H1 (cell line): ENCODE measurements around the gene CALHM3. TPM values are rescaled to one million over a fixed set of nuclear protein-coding genes. Genes with fewer than 3 reads are reported as not detected.

Experiments used
- CTCF ChIA-PET: fragments of 300-600 bp; sonication (Branson Sonifier 250); formaldehyde crosslinking; loops from one replicate; lab custom pipeline; 2021; ENCODE audit not compliant: partially characterized antibody; lab: Charles Lee
- POLR2A ChIA-PET: fragments of 300-600 bp; sonication (Branson Sonifier 250); formaldehyde crosslinking; loops from one replicate; lab custom pipeline; 2021; ENCODE audit warnings: inconsistent platforms; ENCODE audit not compliant: partially characterized antibody; lab: Charles Lee
- DNase-seq, 2 experiments: peaks; one replicate each; pipeline versions ENCODE4 v3.0.0 to v3.0.0-alpha.2; 2010 to 2022; ENCODE audit warnings: low spot score in 2 of 2, low read depth in 1 of 2, mixed read lengths in 1 of 2
- FAIRE-seq: peaks from 2 replicates; lab custom pipeline; 2011; peaks lifted over from hg19 to GRCh38; lab: Jason Lieb, UNC
- H2AFZ ChIP-seq: 2 replicates; pipeline ENCODE4 v1.8.1; 2012; ENCODE audit warnings: low read length, inconsistent platforms
- H2AK5ac ChIP-seq: 2 replicates; pipeline ENCODE4 v1.6.1; 2013; ENCODE audit warnings: low read depth, low read length
- H2BK120ac ChIP-seq: replicated peaks from 2 replicates; pipeline ENCODE3; 2013; ENCODE audit warnings: low read depth, low read length, inconsistent platforms
- H2BK12ac ChIP-seq: 2 replicates; pipeline ENCODE4 v1.6.1; 2013; ENCODE audit warnings: low read depth, low read length
- H2BK15ac ChIP-seq: 2 replicates; pipeline ENCODE4 v1.6.1; 2013; ENCODE audit warnings: low read length
- H2BK20ac ChIP-seq: 2 replicates; pipeline ENCODE4 v1.6.1; 2013; ENCODE audit warnings: low read length
- H2BK5ac ChIP-seq: 2 replicates; pipeline ENCODE4 v1.6.1; 2013; ENCODE audit warnings: low read depth, low read length
- H3K14ac ChIP-seq: 2 replicates; pipeline ENCODE4 v1.6.1; 2013; ENCODE audit warnings: inconsistent platforms; ENCODE audit not compliant: insufficient read length
- H3K18ac ChIP-seq: 2 replicates; pipeline ENCODE4 v1.6.1; 2013; ENCODE audit warnings: low read length; ENCODE audit errors: extremely low read depth
- H3K23ac ChIP-seq: 2 replicates; pipeline ENCODE4 v1.6.1; 2013; ENCODE audit warnings: inconsistent platforms; ENCODE audit not compliant: insufficient read length
- H3K23me2 ChIP-seq: 2 replicates; pipeline ENCODE4 v1.6.1; 2013; ENCODE audit warnings: low read depth, low read length
- H3K27ac ChIP-seq: 2 replicates; pipeline ENCODE4 v1.6.1; 2011; ENCODE audit warnings: low read depth, low read length, inconsistent platforms
- H3K27me3 ChIP-seq, 4 experiments: replicated peaks in 1 of 4; 1 replicate in 1 of 4; 2 replicates in 3 of 4; pipeline versions ENCODE4 v1.6.1 to v1.8.1; 2011 to 2013; ENCODE audit warnings: low read length in 3 of 4, mild to moderate bottlenecking in 3 of 4, inconsistent platforms in 2 of 4, mixed read lengths in 2 of 4, moderate library complexity in 1 of 4; ENCODE audit not compliant: control insufficient read depth in 3 of 4, insufficient read depth in 3 of 4; ENCODE audit errors: extremely low read depth in 1 of 4
- H3K36me3 ChIP-seq, 4 experiments: 2 replicates each; pipeline versions ENCODE4 v1.6.1 to v1.8.1; 2011 to 2013; ENCODE audit warnings: mild to moderate bottlenecking in 4 of 4, low read length in 3 of 4, moderate library complexity in 2 of 4, control low read depth in 1 of 4, inconsistent platforms in 1 of 4; ENCODE audit not compliant: insufficient read depth in 4 of 4, control insufficient read depth in 2 of 4
- H3K4ac ChIP-seq: replicated peaks from 2 replicates; pipeline ENCODE3; 2013; ENCODE audit warnings: low read length, low read depth, mixed read lengths, inconsistent platforms; ENCODE audit not compliant: insufficient read length
- H3K4me1 ChIP-seq, 4 experiments: replicated peaks in 1 of 4; 1 replicate in 1 of 4; 2 replicates in 3 of 4; pipeline versions ENCODE4 v1.6.1 to v1.8.1; 2011 to 2013; ENCODE audit warnings: low read length in 3 of 4, inconsistent platforms in 2 of 4, mixed read lengths in 1 of 4; ENCODE audit not compliant: insufficient read depth in 4 of 4, control insufficient read depth in 3 of 4
- H3K4me2 ChIP-seq, 2 experiments: 2 replicates each; pipeline versions ENCODE4 v1.6.1 to v1.8.1; 2011 to 2013; ENCODE audit warnings: low read depth in 2 of 2, low read length in 2 of 2, control low read depth in 1 of 2, inconsistent platforms in 1 of 2, mild to moderate bottlenecking in 1 of 2; ENCODE audit not compliant: insufficient read depth in 1 of 2
- H3K4me3 ChIP-seq, 4 experiments: fragments of 200-600, 300-600 bp in 1 of 4; sonication (generic), shearing (Covaris generic), sonication (Bioruptor Twin) in 1 of 4; 2 replicates each; pipeline versions ENCODE4 v1.5.1 to v1.8.1; 2011 to 2016; ENCODE audit warnings: low read length in 4 of 4, low read depth in 3 of 4, control low read depth in 2 of 4, inconsistent platforms in 2 of 4, mild to moderate bottlenecking in 2 of 4, mixed read lengths in 1 of 4, moderate library complexity in 1 of 4; ENCODE audit not compliant: insufficient read depth in 2 of 4; ENCODE audit errors: extremely low read depth in 1 of 4
- H3K56ac ChIP-seq: replicated peaks from 2 replicates; pipeline ENCODE3; 2013; ENCODE audit warnings: low read depth, mild to moderate bottlenecking, mixed read lengths, low read length, inconsistent platforms; ENCODE audit not compliant: insufficient read length
- H3K79me1 ChIP-seq: 2 replicates; pipeline ENCODE4 v1.6.1; 2013; ENCODE audit warnings: low read depth, low read length, control low read depth
- H3K79me2 ChIP-seq, 2 experiments: 2 replicates each; pipeline versions ENCODE4 v1.6.1 to v1.8.1; 2012 to 2013; ENCODE audit warnings: low read length in 2 of 2, mild to moderate bottlenecking in 2 of 2, inconsistent platforms in 1 of 2; ENCODE audit not compliant: insufficient read depth in 2 of 2, control insufficient read depth in 1 of 2
- H3K9ac ChIP-seq, 4 experiments: replicated peaks in 1 of 4; 1 replicate in 1 of 4; 2 replicates in 3 of 4; pipeline versions ENCODE4 v1.6.1 to v1.8.1; 2011 to 2013; ENCODE audit warnings: low read depth in 3 of 4, low read length in 3 of 4, control low read depth in 2 of 4, mild to moderate bottlenecking in 2 of 4, moderate library complexity in 2 of 4, inconsistent platforms in 1 of 4; ENCODE audit errors: extremely low read depth in 1 of 4
- H3K9me3 ChIP-seq, 2 experiments: 2 replicates each; pipeline versions ENCODE4 v1.6.1 to v1.8.1; 2012 to 2013; ENCODE audit warnings: mild to moderate bottlenecking in 2 of 2, moderate library complexity in 2 of 2, control low read depth in 1 of 2, inconsistent platforms in 1 of 2, low read depth in 1 of 2, low read length in 1 of 2, mixed read lengths in 1 of 2; ENCODE audit not compliant: insufficient read depth in 2 of 2
- H4K20me1 ChIP-seq, 2 experiments: replicated peaks in 1 of 2; 2 replicates each; pipeline versions ENCODE3 to v1.8.1; 2011 to 2013; ENCODE audit warnings: inconsistent platforms in 2 of 2, low read length in 2 of 2, mild to moderate bottlenecking in 1 of 2; ENCODE audit not compliant: insufficient read depth in 2 of 2, control insufficient read depth in 1 of 2
- H4K5ac ChIP-seq: 2 replicates; pipeline ENCODE4 v1.6.1; 2013; ENCODE audit warnings: low read length, low read depth, mixed read lengths, inconsistent platforms; ENCODE audit not compliant: insufficient read length
- H4K8ac ChIP-seq: 2 replicates; pipeline ENCODE4 v1.8.0; 2013; ENCODE audit warnings: mild to moderate bottlenecking, moderate library complexity, low read length, inconsistent platforms; ENCODE audit not compliant: insufficient read depth; ENCODE audit errors: extremely low read depth
- H4K91ac ChIP-seq: replicated peaks from 2 replicates; pipeline ENCODE3; 2013; ENCODE audit warnings: low read length, mixed read lengths, inconsistent platforms; ENCODE audit not compliant: insufficient read length
- BACH1 ChIP-seq: IDR thresholded peaks from 2 replicates; pipeline ENCODE4 v1.6.1; 2012; ENCODE audit warnings: low read length, improper control_type of control experiment
- JUN ChIP-seq: IDR thresholded peaks from 2 replicates; pipeline ENCODE4 v1.6.1; 2011; ENCODE audit warnings: low read depth, mild to moderate bottlenecking, improper control_type of control experiment, low read length
- RBBP5 ChIP-seq: IDR thresholded peaks from 2 replicates; pipeline ENCODE4 v1.7.1; 2012; ENCODE audit warnings: low read depth, mild to moderate bottlenecking, inconsistent platforms, low read length, moderate library complexity, borderline replicate concordance
- SP1 ChIP-seq: IDR thresholded peaks from 2 replicates; pipeline ENCODE4 v1.6.1; 2011; ENCODE audit warnings: low read depth, low read length
- TAF7 ChIP-seq: optimal IDR thresholded peaks from 2 replicates; pipeline ENCODE3; 2011; ENCODE audit warnings: low read depth, mild to moderate bottlenecking, inconsistent platforms, low read length, moderate library complexity, borderline replicate concordance
- WGBS, 2 experiments: shearing (Covaris generic) in 1 of 2; methylation state at CpG; one replicate each; pipeline versions ENCODE4 v1.1.6 to v1.1.7; 2013 to 2015; ENCODE audit warnings: low lambda C conversion rate in 2 of 2, mixed read lengths in 2 of 2, inconsistent platforms in 1 of 2, low coverage in 1 of 2, missing lambda C conversion rate in 1 of 2; ENCODE audit not compliant: insufficient replicate concordance in 2 of 2, insufficient coverage in 1 of 2, insufficient read length in 1 of 2; ENCODE audit errors: extremely low coverage in 1 of 2, missing lambda C conversion rate in 1 of 2; 5-methylcytosine and 5-hydroxymethylcytosine counted together
- polyA plus RNA-seq, 7 experiments: library from polyadenylated mRNA; depleted of rRNA in 3 of 7; stranded (reverse) in 5 of 7; unstranded in 2 of 7; fragments of >200 nt in 5 of 7; fragments of 200-250 nt in 2 of 7; gene quantifications; 1 replicate in 5 of 7; 2 replicates in 1 of 7; 4 replicates in 1 of 7; pipeline versions ENCODE4 v1.2.1 to v1.2.3, GENCODE V29; 2011 to 2013; ENCODE audit warnings: missing spikeins in 2 of 7, mixed read lengths in 2 of 7
- total RNA-seq: library from RNA; stranded (reverse); fragmentation: NEBNext Ultra II Directional; extraction: Animal tissue kit (Norgen Biotek cat#: 25700); gene quantifications from 2 replicates; pipeline ENCODE4 v1.2.1, GENCODE V29; 2021

The CALHM3 gene
- total and polyA plus RNA-seq, 2 of the 8 experiments (the other 6 are each of a cell fraction or from before 2014, with no cell fraction given), result 0.17 to 0.60 TPM

DNA sequence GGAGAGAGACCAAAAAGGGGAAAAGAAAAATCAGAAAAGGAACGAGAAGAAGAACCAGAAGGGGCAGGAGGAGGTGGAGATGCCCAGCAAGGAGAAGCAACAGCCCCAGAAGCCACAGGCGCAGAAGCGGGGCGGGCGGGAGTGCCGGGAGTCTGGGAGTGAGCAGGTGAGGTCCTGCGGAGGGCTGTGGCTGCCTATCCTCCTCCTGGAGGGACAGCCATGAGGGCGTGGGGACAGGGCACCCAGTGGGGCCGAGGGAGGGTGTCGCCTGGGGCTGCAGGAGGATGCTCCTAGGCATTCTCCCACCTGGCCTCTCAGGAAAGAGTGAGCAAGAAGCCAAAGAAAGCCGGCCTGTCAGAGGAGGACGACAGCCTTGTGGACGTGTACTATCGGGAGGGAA, 38.6 kb downstream of the CALHM3 start:
- TF ChIP-seq TAF7 (no peak), JUN (no peak), RBBP5 (no peak), SP1 (no peak), BACH1 (no peak)
- Histone ChIP-seq H3K18ac (no peak overlapping the region), H3K14ac (no peak overlapping the region), H3K23me2 (no peaks in the 10 kb centered on the region), H2BK120ac (no peak overlapping the region), H4K5ac (no peak overlapping the region), H3K27me3 (no peaks in the 10 kb centered on the region), H4K20me1 (peaks cover 0 to 8% of the 10 kb centered on the region in 2 experiments), H2BK20ac (no peak overlapping the region), H2AK5ac (no peak overlapping the region), H3K27ac (no peak overlapping the region), H3K4me1 (no peaks in the 10 kb centered on the region), H4K8ac (no peak overlapping the region), H3K9me3 (no peaks in the 10 kb centered on the region), H2BK12ac (no peak overlapping the region), H2AFZ (no peak overlapping the region), H3K79me1 (no peaks in the 10 kb centered on the region; the same call in 1 of the 2 replicates), H3K23ac (no peak overlapping the region), H3K4ac (no peak overlapping the region), H3K9ac (no peak overlapping the region), H3K56ac (no peak overlapping the region), H3K36me3 (peaks cover 40 to 95% (median 82%) of the 10 kb centered on the region in 4 experiments), H3K79me2 (no peaks in the 10 kb centered on the region), H2BK15ac (no peak overlapping the region), H3K4me2 (no peak overlapping the region), H3K4me3 (no peak overlapping the region), H2BK5ac (no peak overlapping the region), H4K91ac (no peak overlapping the region)
- POLR2A ChIA-PET, result interaction anchor here (0.8 to 2.0 kb wide), 7 partner anchors 9 to 44 kb away, joined by 3 to 5 read pairs (median 4); partner anchors contain the start of genes ATP5MK and PDCD11
- DNase-seq (no peak), FAIRE-seq (no peak)
- CTCF ChIA-PET, result interaction anchor here (1.2 to 1.8 kb wide), 2 partner anchors 12 to 34 kb away, joined by 4 read pairs; partner anchors contain the start of gene CALHM2
- 85% methylated on average over 9 of the region's 14 CpGs; no CpG with 5 or more reads in 1 of the 2 experiments for WGBS, 2 experiments
